ENCODE data around the gene ASNSD1. TPM values are rescaled to one million over a fixed set of nuclear protein-coding genes. Genes with fewer than 3 reads are reported as not detected.
"Not testable (repeated sequence)": the region's sequence is repeated elsewhere in the genome, so short reads cannot be mapped to it uniquely, and the experiment has no call there.

The ASNSD1 gene
- total and polyA plus RNA-seq, 7 experiments from 2014 or later: 24.0 to 69.3 (median 44.8) TPM

DNA sequence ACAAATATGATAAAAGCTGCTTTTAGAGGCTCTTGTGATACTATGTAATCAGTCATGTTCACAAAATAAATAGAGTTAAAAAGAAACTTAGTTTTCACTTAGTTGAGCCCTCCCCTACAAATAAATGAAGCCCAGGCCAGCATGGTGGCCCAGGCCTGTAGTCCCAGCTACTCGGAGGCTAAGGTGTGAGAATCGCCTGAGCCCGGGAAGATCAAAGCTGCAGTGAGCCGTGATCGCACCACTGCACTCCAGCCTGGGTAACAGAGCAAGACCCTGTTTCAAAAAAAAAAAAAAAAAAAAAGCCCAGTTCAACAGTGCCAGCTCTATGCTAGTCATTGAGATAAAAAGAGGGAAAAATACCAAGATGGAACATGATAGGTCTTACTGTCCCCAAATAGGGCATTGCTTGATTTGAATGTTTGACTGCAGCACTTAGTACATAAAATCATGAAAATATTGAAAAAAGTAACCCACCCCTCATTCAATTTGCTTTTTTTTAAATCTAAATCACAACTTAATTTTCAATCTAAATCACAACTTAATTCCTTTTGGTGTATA is 1.5 kb downstream of the ASNSD1 start:
- Histone ChIP-seq H3K9me3 (ENCODE audit: control insufficient read depth in 2 of 3, low read length in 3 of 3) (no peaks in the 10 kb centered on the region), H3K4me3 (ENCODE audit: low read length) (peak overlapping the region; percentile 86), H3K36me3 (ENCODE audit: control insufficient read depth in 2 of 3, insufficient read depth in 3 of 3, low read length in 3 of 3) (peaks cover 0 to 21% (median 6%) of the 10 kb centered on the region in 3 experiments), H3K4me1 (ENCODE audit: control insufficient read depth in 2 of 2, insufficient read depth in 2 of 2, low read length in 2 of 2) (peaks cover 27 to 32% of the 10 kb centered on the region in 2 donors), H3K27me3 (ENCODE audit: control insufficient read depth in 2 of 2, insufficient read depth in 2 of 2, low read length in 2 of 2) (no peaks in the 10 kb centered on the region), H3K27ac (ENCODE audit: low read depth, low read length) (peak overlapping the region; percentile 95)
- H3K27me3 Mint-ChIP-seq: no peaks in the 10 kb centered on the region
- H3K27ac Mint-ChIP-seq: peak overlapping the region in 2 of 9 donors; percentile 28 to 53
- ATAC-seq (no peak), DNase-seq (no peak)
- ChIA-PET POLR2A (interaction anchor here (0.7 to 5.5 kb wide), 9 partner anchors 10 to 223 kb away, joined by 3 to 61 read pairs (median 11); partner anchors contain the start of genes ANKAR, ORMDL1, OSGEPL1 and PMS1), CTCF (interaction anchor here (0.6 to 6.5 kb wide), 4 partner anchors 11 to 823 kb away, joined by 3 to 56 read pairs (median 26); partner anchors contain the start of gene ANKAR)
- no peak overlapping the region for H3K4me3 Mint-ChIP-seq
- intact Hi-C loops (cut with micrococcal nuclease): loop anchor here (5.0 to 10.0 kb wide), 6 partner anchors 215 to 1142 kb away; partner anchors contain the start of gene NAB1 (in 1 of the 2)
- peaks cover 3 to 22% (median 15%) of the 10 kb centered on the region in 5 donors for H3K36me3 Mint-ChIP-seq
- peaks cover 24 to 55% (median 39%) of the 10 kb centered on the region in 7 donors for H3K4me1 Mint-ChIP-seq
- H3K9me3 Mint-ChIP-seq: no peaks in the 10 kb centered on the region

GRCh38 chr2:189663319-189663718 is 2.1 kb downstream of the ASNSD1 start:
- not testable (repeated sequence) for H3K4me3 ChIP-seq (ENCODE audit: low read length); H3K27ac ChIP-seq (ENCODE audit: low read depth, low read length); ATAC-seq; H3K9me3 ChIP-seq (ENCODE audit: control insufficient read depth in 2 of 3, low read length in 3 of 3); DNase-seq; H3K9me3 Mint-ChIP-seq; H3K27me3 Mint-ChIP-seq; H3K27me3 ChIP-seq (ENCODE audit: control insufficient read depth in 2 of 2, insufficient read depth in 2 of 2, low read length in 2 of 2)
- ChIA-PET CTCF (interaction anchor here (0.6 to 6.5 kb wide), 3 partner anchors 10 to 823 kb away, joined by 4 to 56 read pairs (median 47); partner anchors contain the start of gene ANKAR), POLR2A (interaction anchor here (1.2 to 5.5 kb wide), 4 partner anchors 9 to 223 kb away, joined by 3 to 61 read pairs (median 10); partner anchors contain the start of genes ANKAR, OSGEPL1 and WDR75)
- Mint-ChIP-seq H3K4me3 (peak overlapping the region in 6 of 10 donors; percentile 34 to 70 (median 62)), H3K4me1 (peaks cover 19 to 49% (median 36%) of the 10 kb centered on the region in 7 donors), H3K27ac (peak overlapping the region in 6 of 9 donors; percentile 20 to 82 (median 48)), H3K36me3 (peaks cover 3 to 24% (median 16%) of the 10 kb centered on the region in 5 donors)
- Histone ChIP-seq H3K36me3 (ENCODE audit: control insufficient read depth in 2 of 3, insufficient read depth in 3 of 3, low read length in 3 of 3) (peaks cover 0 to 27% (median 10%) of the 10 kb centered on the region in 3 experiments), H3K4me1 (ENCODE audit: control insufficient read depth in 2 of 2, insufficient read depth in 2 of 2, low read length in 2 of 2) (peaks cover 21 to 26% of the 10 kb centered on the region in 2 donors)
- intact Hi-C loops (cut with micrococcal nuclease): loop anchor here (5.0 to 10.0 kb wide), 6 partner anchors 214 to 1141 kb away; partner anchors contain the start of gene NAB1 (in 1 of the 2)

- H3K9me3 ChIP-seq (ENCODE audit: control insufficient read depth in 2 of 3, low read length in 3 of 3): no peaks in the 10 kb centered on the region
- no peaks in the 10 kb centered on the region for H3K9me3 Mint-ChIP-seq
- DNase-seq (no peak), ATAC-seq (no peak)
- no peak overlapping the region for H3K27ac ChIP-seq (ENCODE audit: low read depth, low read length)
- no peaks in the 10 kb centered on the region for H3K27me3 ChIP-seq (ENCODE audit: control insufficient read depth in 2 of 2, insufficient read depth in 2 of 2, low read length in 2 of 2)
- H3K36me3 ChIP-seq (ENCODE audit: control insufficient read depth in 2 of 3, insufficient read depth in 3 of 3, low read length in 3 of 3): peaks cover 0 to 30% (median 19%) of the 10 kb centered on the region in 3 experiments
- no peak overlapping the region for H3K4me3 ChIP-seq (ENCODE audit: low read length)
- peaks cover 4% of the 10 kb centered on the region in 2 donors for H3K4me1 ChIP-seq (ENCODE audit: control insufficient read depth in 2 of 2, insufficient read depth in 2 of 2, low read length in 2 of 2)
- H3K27ac Mint-ChIP-seq: no peak overlapping the region
- H3K36me3 Mint-ChIP-seq: peaks cover 7 to 34% (median 25%) of the 10 kb centered on the region in 5 donors
- peaks cover 7 to 43% (median 31%) of the 10 kb centered on the region in 7 donors for H3K4me1 Mint-ChIP-seq
- no peaks in the 10 kb centered on the region for H3K27me3 Mint-ChIP-seq
- H3K4me3 Mint-ChIP-seq: no peak overlapping the region
- POLR2A ChIA-PET: interaction anchor here (0.7 to 1.4 kb wide), 3 partner anchors 8 to 16 kb away, joined by 3 to 5 read pairs (median 4); no protein-coding TSS in a partner anchor
- intact Hi-C loops (cut with micrococcal nuclease): loop anchor here (10.0 kb wide), 5 partner anchors 865 to 2005 kb away; partner anchors contain the start of genes GLS (in 1 of the 2), NABP1 (in 1 of the 2) and NEMP2 (in 1 of the 2)
- CTCF ChIA-PET: interaction anchor here (1.4 kb wide), 1 partner anchor 9 kb away, joined by 8 read pairs; the partner anchor contains the start of gene ASNSD1
These were observed 8.7 kb downstream of the ASNSD1 start for GRCh38 chr2:189669913-189670312.

GRCh38 chr2:189673661-189674373 is 12.6 kb downstream of the ASNSD1 start:
- Mint-ChIP-seq H3K4me1 (peaks cover 12 to 47% (median 38%) of the 10 kb centered on the region in 7 donors), H3K36me3 (peaks cover 7 to 45% (median 26%) of the 10 kb centered on the region in 5 donors), H3K27me3 (no peaks in the 10 kb centered on the region), H3K9me3 (peaks cover 0 to 10% (median 6%) of the 10 kb centered on the region in 11 donors), H3K4me3 (peak overlapping the region; percentile 75 to 96 (median 88)), H3K27ac (peak overlapping the region; percentile 48 to 98 (median 94))
- Histone ChIP-seq H3K27ac (ENCODE audit: low read depth, low read length) (peak overlapping the region; percentile 86), H3K9me3 (ENCODE audit: control insufficient read depth in 2 of 3, low read length in 3 of 3) (no peaks in the 10 kb centered on the region), H3K27me3 (ENCODE audit: control insufficient read depth in 2 of 2, insufficient read depth in 2 of 2, low read length in 2 of 2) (no peaks in the 10 kb centered on the region), H3K4me3 (ENCODE audit: low read length) (peak overlapping the region; percentile 62), H3K36me3 (ENCODE audit: control insufficient read depth in 2 of 3, insufficient read depth in 3 of 3, low read length in 3 of 3) (peaks cover 0 to 3% (median 0%) of the 10 kb centered on the region in 3 experiments), H3K4me1 (ENCODE audit: control insufficient read depth in 2 of 2, insufficient read depth in 2 of 2, low read length in 2 of 2) (peaks cover 9 to 12% of the 10 kb centered on the region in 2 donors)
- DNase-seq (no peak), ATAC-seq (no peak)
- ChIA-PET POLR2A (interaction anchor here (0.9 to 4.3 kb wide), 5 partner anchors 11 to 89 kb away, joined by 3 to 61 read pairs (median 5); partner anchors contain the start of genes ASNSD1 and OSGEPL1), CTCF (interaction anchor here (0.6 to 4.4 kb wide), 13 partner anchors 9 to 89 kb away, joined by 3 to 47 read pairs (median 5); partner anchors contain the start of genes ASNSD1 and OSGEPL1)
- intact Hi-C loops (cut with micrococcal nuclease): loop anchor here (1.0 to 10.0 kb wide), 10 partner anchors 12 to 2001 kb away; partner anchors contain the start of genes ASNSD1 (in 2 of the 2), ORMDL1 (in 2 of the 2), OSGEPL1 (in 2 of the 2) and PMS1 (in 2 of the 2)

- peaks cover 0 to 16% (median 7%) of the 10 kb centered on the region in 11 donors for H3K9me3 Mint-ChIP-seq
- no peaks in the 10 kb centered on the region for H3K9me3 ChIP-seq (ENCODE audit: control insufficient read depth in 2 of 3, low read length in 3 of 3)
- intact Hi-C loops (cut with micrococcal nuclease): loop anchor here (1.0 to 10.0 kb wide), 10 partner anchors 12 to 2000 kb away; partner anchors contain the start of genes ASNSD1 (in 2 of the 2), ORMDL1 (in 2 of the 2), OSGEPL1 (in 2 of the 2) and PMS1 (in 2 of the 2)
- peak within 1 kb of the TSS; percentile 62 for H3K4me3 ChIP-seq (ENCODE audit: low read length)
- no peaks in the 10 kb centered on the region for H3K36me3 ChIP-seq (ENCODE audit: control insufficient read depth in 2 of 3, insufficient read depth in 3 of 3, low read length in 3 of 3)
- ChIA-PET CTCF (interaction anchor here (0.7 to 4.4 kb wide), 13 partner anchors 10 to 89 kb away, joined by 3 to 47 read pairs (median 4); partner anchors contain the start of genes ASNSD1 and OSGEPL1), POLR2A (interaction anchor here (0.6 to 4.3 kb wide), 10 partner anchors 8 to 100 kb away, joined by 3 to 61 read pairs (median 5); partner anchors contain the start of genes ASNSD1, OSGEPL1 and SLC40A1)
- H3K27me3 Mint-ChIP-seq: no peaks in the 10 kb centered on the region
- peak within 1 kb of the TSS; percentile 86 for H3K27ac ChIP-seq (ENCODE audit: low read depth, low read length)
- peak within 1 kb of the TSS; percentile 88 to 96 (median 95) for H3K4me3 Mint-ChIP-seq
- ATAC-seq (peak; percentile 98), DNase-seq (peak; percentile 71 to 88 (median 84))
- peak within 1 kb of the TSS; percentile 96 to 99 (median 97) for H3K27ac Mint-ChIP-seq
- H3K27me3 ChIP-seq (ENCODE audit: control insufficient read depth in 2 of 2, insufficient read depth in 2 of 2, low read length in 2 of 2): no peaks in the 10 kb centered on the region
- H3K36me3 Mint-ChIP-seq: peaks cover 4 to 44% (median 27%) of the 10 kb centered on the region in 5 donors
- peaks cover 17 to 49% (median 40%) of the 10 kb centered on the region in 7 donors for H3K4me1 Mint-ChIP-seq
- peaks cover 9 to 12% of the 10 kb centered on the region in 2 donors for H3K4me1 ChIP-seq (ENCODE audit: control insufficient read depth in 2 of 2, insufficient read depth in 2 of 2, low read length in 2 of 2)
These were observed 13.3 kb downstream of the ASNSD1 start, which contains the start of gene ANKAR for GRCh38 chr2:189674374-189675112. TSS of gene ANKAR (plus strand) at chr2:189674670. CDS start at chr2:189676491, 1,821 bp downstream.
